WTC11 (cell line): Measurements from ENCODE around the gene MTHFS. TPM values are rescaled to one million over a fixed set of nuclear protein-coding genes. Genes with fewer than 3 reads are reported as not detected.
A peak's percentile ranks its signal among the peaks of the same experiment; 100 is the strongest.

Experiments
- ATAC-seq: fragments of 200-7000 bp; cut with Tn5 transposase; 2 replicates; pipeline ENCODE4 v1.10.0; 2021; ENCODE audit warnings: mild to moderate bottlenecking, moderate library complexity
- CTCF ChIA-PET: fragments of 300-600 bp; sonication (Branson Sonifier 250); formaldehyde crosslinking; loops from one replicate; lab custom pipeline; 2021; ENCODE audit warnings: antibody characterized with exemption; lab: Charles Lee
- POLR2A ChIA-PET: fragments of 350-600 bp; sonication (Branson Sonifier 250); formaldehyde crosslinking; loops from one replicate; lab custom pipeline; 2021; ENCODE audit warnings: antibody characterized with exemption; lab: Charles Lee
- DNase-seq: peaks from one replicate; pipeline ENCODE4 v3.0.0; 2021; ENCODE audit warnings: low spot score
- H3K27ac Mint-ChIP-seq: 2 replicates; pipeline ENCODE4 v1.8.0; 2021; ENCODE audit warnings: mixed read lengths
- H3K27me3 Mint-ChIP-seq: 2 replicates; pipeline ENCODE4 v1.8.0; 2021; ENCODE audit warnings: low read depth, mild to moderate bottlenecking, moderate library complexity, mixed read lengths
- H3K36me3 Mint-ChIP-seq: 2 replicates; pipeline ENCODE4 v1.8.0; 2021; ENCODE audit warnings: mixed read lengths
- H3K4me1 Mint-ChIP-seq: 2 replicates; pipeline ENCODE4 v1.8.0; 2022; ENCODE audit warnings: mixed read lengths
- H3K4me3 Mint-ChIP-seq: 2 replicates; pipeline ENCODE4 v1.8.0; 2021; ENCODE audit warnings: mild to moderate bottlenecking, moderate library complexity, mixed read lengths
- H3K9me3 Mint-ChIP-seq: 2 replicates; pipeline ENCODE4 v1.8.0; 2021; ENCODE audit warnings: mixed read lengths
- AFF4 ChIP-seq: sonication (generic); formaldehyde crosslinking; IDR thresholded peaks from 2 replicates; pipeline ENCODE4 v1.8.1; 2023; ENCODE audit warnings: mild to moderate bottlenecking, missing genetic modification reagents, borderline replicate concordance
- E2F5 ChIP-seq: sonication (generic); formaldehyde crosslinking; IDR thresholded peaks from 2 replicates; pipeline ENCODE4 v1.8.1; 2022; ENCODE audit warnings: mild to moderate bottlenecking, moderate library complexity, missing genetic modification reagents
- ETV6 ChIP-seq: sonication (generic); formaldehyde crosslinking; IDR thresholded peaks from 2 replicates; pipeline ENCODE4 v1.8.1; 2022; ENCODE audit warnings: mild to moderate bottlenecking, missing genetic modification reagents
- GRHL2 ChIP-seq: fragments of 250-450 bp; sonication (Bioruptor Pico); IDR thresholded peaks from 2 replicates; pipeline ENCODE4 v1.8.0; 2022; ENCODE audit warnings: mild to moderate bottlenecking, moderate library complexity; ENCODE audit not compliant: insufficient replicate concordance, severe bottlenecking
- GTF2I ChIP-seq: fragments of 250-450 bp; sonication (Bioruptor Pico); conservative IDR thresholded peaks from 2 replicates; pipeline ENCODE4 v1.4.0; 2021; ENCODE audit warnings: mild to moderate bottlenecking
- HMGA2 ChIP-seq: fragments of 250-450 bp; sonication (Bioruptor Pico); IDR thresholded peaks from 2 replicates; pipeline ENCODE4 v1.4.0; 2021; ENCODE audit warnings: mild to moderate bottlenecking, moderate library complexity
- IRF2 ChIP-seq: sonication (generic); formaldehyde crosslinking; IDR thresholded peaks from 2 replicates; pipeline ENCODE4 v1.8.0; 2022; ENCODE audit warnings: low read depth, missing genetic modification reagents, borderline replicate concordance
- MLX ChIP-seq: sonication (generic); formaldehyde crosslinking; IDR thresholded peaks from 2 replicates; pipeline ENCODE4 v1.8.1; 2023; ENCODE audit warnings: mild to moderate bottlenecking, missing genetic modification reagents, moderate library complexity
- MYBL2 ChIP-seq: sonication (generic); formaldehyde crosslinking; IDR thresholded peaks from 2 replicates; pipeline ENCODE4 v1.8.1; 2023; ENCODE audit warnings: mild to moderate bottlenecking, moderate library complexity, missing genetic modification reagents
- TEAD4 ChIP-seq: sonication (generic); formaldehyde crosslinking; IDR thresholded peaks from 2 replicates; pipeline ENCODE4 v1.8.0; 2022; ENCODE audit warnings: mild to moderate bottlenecking, missing genetic modification reagents
- ZMAT4 ChIP-seq: fragments of 250-450 bp; sonication (Bioruptor Pico); IDR thresholded peaks from 2 replicates; pipeline ENCODE4 v1.9.0; 2021; ENCODE audit warnings: mild to moderate bottlenecking
- ZNF232 ChIP-seq: sonication (generic); formaldehyde crosslinking; IDR thresholded peaks from 2 replicates; pipeline ENCODE4 v1.8.0; 2022; ENCODE audit warnings: mild to moderate bottlenecking, missing genetic modification reagents
- ZNF263 ChIP-seq: sonication (generic); formaldehyde crosslinking; IDR thresholded peaks from 2 replicates; pipeline ENCODE4 v1.8.1; 2022; ENCODE audit warnings: low read depth, mild to moderate bottlenecking, moderate library complexity, missing genetic modification reagents
- ZNF281 ChIP-seq: sonication (generic); formaldehyde crosslinking; IDR thresholded peaks from 2 replicates; pipeline ENCODE4 v1.8.0; 2023; ENCODE audit warnings: mild to moderate bottlenecking, missing genetic modification reagents
- ZNF317 ChIP-seq: sonication (generic); formaldehyde crosslinking; IDR thresholded peaks from 2 replicates; pipeline ENCODE4 v1.8.1; 2023; ENCODE audit warnings: low read depth, mild to moderate bottlenecking, moderate library complexity, missing genetic modification reagents, borderline replicate concordance
- total RNA-seq: library from RNA; stranded (reverse); gene quantifications from 3 replicates; pipeline ENCODE4 v1.2.3, GENCODE V29; 2021
- TF ChIP-seq, protein P1 (sequence below): sonication (generic); formaldehyde crosslinking; IDR thresholded peaks from 2 replicates; pipeline ENCODE4 v1.8.0; 2022; ENCODE audit warnings: missing genetic modification reagents
- TF ChIP-seq, protein P2 (sequence below): sonication (generic); formaldehyde crosslinking; IDR thresholded peaks from 2 replicates; pipeline ENCODE4 v1.8.0; 2022; ENCODE audit warnings: mild to moderate bottlenecking, missing genetic modification reagents

Gene MTHFS
- total RNA-seq, 1 experiment from 2014 or later, result 24.8 TPM

GRCh38 chr15:79923515-79924169 is 26.8 kb upstream of the MTHFS start (continued):
- TF ChIP-seq, protein P1, sequence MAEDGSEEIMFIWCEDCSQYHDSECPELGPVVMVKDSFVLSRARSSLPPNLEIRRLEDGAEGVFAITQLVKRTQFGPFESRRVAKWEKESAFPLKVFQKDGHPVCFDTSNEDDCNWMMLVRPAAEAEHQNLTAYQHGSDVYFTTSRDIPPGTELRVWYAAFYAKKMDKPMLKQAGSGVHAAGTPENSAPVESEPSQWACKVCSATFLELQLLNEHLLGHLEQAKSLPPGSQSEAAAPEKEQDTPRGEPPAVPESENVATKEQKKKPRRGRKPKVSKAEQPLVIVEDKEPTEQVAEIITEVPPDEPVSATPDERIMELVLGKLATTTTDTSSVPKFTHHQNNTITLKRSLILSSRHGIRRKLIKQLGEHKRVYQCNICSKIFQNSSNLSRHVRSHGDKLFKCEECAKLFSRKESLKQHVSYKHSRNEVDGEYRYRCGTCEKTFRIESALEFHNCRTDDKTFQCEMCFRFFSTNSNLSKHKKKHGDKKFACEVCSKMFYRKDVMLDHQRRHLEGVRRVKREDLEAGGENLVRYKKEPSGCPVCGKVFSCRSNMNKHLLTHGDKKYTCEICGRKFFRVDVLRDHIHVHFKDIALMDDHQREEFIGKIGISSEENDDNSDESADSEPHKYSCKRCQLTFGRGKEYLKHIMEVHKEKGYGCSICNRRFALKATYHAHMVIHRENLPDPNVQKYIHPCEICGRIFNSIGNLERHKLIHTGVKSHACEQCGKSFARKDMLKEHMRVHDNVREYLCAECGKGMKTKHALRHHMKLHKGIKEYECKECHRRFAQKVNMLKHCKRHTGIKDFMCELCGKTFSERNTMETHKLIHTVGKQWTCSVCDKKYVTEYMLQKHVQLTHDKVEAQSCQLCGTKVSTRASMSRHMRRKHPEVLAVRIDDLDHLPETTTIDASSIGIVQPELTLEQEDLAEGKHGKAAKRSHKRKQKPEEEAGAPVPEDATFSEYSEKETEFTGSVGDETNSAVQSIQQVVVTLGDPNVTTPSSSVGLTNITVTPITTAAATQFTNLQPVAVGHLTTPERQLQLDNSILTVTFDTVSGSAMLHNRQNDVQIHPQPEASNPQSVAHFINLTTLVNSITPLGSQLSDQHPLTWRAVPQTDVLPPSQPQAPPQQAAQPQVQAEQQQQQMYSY, result peak; percentile 43; the same call in 1 of the 2 replicates
- TF ChIP-seq TEAD4 (CRISPR knock-in tag) (0 out of 2 replicates have a peak, but pooled peaks have one; percentile 19), MYBL2 (CRISPR knock-in tag) (no peak; the same call in 1 of the 2 replicates), AFF4 (CRISPR knock-in tag) (peak; percentile 63; the same call in 1 of the 2 replicates), GRHL2 (CRISPR knock-in tag) (no peak), ZMAT4 (CRISPR knock-in tag) (no peak), ETV6 (CRISPR knock-in tag) (0 out of 2 replicates have a peak, but pooled peaks have one; percentile 52), ZNF263 (CRISPR knock-in tag) (no peak), IRF2 (no peak)
- TF ChIP-seq, protein P2, sequence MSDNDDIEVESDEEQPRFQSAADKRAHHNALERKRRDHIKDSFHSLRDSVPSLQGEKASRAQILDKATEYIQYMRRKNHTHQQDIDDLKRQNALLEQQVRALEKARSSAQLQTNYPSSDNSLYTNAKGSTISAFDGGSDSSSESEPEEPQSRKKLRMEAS (CRISPR knock-in tag), result peak; percentile 76

- peaks cover 27% of the 10 kb centered on the region for H3K4me1 Mint-ChIP-seq
- ChIA-PET POLR2A (interaction anchor here (1.0 to 2.7 kb wide), 7 partner anchors 19 to 149 kb away, joined by 3 to 16 read pairs (median 5); partner anchors contain the start of genes MTHFS and ZFAND6), CTCF (interaction anchor here (0.6 to 1.7 kb wide), 7 partner anchors 27 to 895 kb away, joined by 3 to 5 read pairs (median 3); partner anchors contain the start of gene MTHFS)
- ATAC-seq, result peak; percentile 12
- H3K4me3 Mint-ChIP-seq, result peak overlapping the region; percentile 93
- DNase-seq, result peak; percentile 59
- peaks cover 28% of the 10 kb centered on the region for H3K9me3 Mint-ChIP-seq
- H3K27ac Mint-ChIP-seq, result peak overlapping the region; percentile 99
- peaks cover 47% of the 10 kb centered on the region for H3K36me3 Mint-ChIP-seq
- no peaks in the 10 kb centered on the region; the same call in 1 of the 2 replicates for H3K27me3 Mint-ChIP-seq
- no peak for TF ChIP-seq HMGA2 (CRISPR knock-in tag)
- no peak for TF ChIP-seq ZNF232 (CRISPR knock-in tag)
- no peak for TF ChIP-seq MLX (CRISPR knock-in tag)
- TF ChIP-seq GRHL2 (CRISPR knock-in tag), result no peak
- TF ChIP-seq E2F5 (CRISPR knock-in tag), result 0 out of 2 replicates have a peak, but pooled peaks have one; percentile 9
- no peak for TF ChIP-seq ZNF281 (CRISPR knock-in tag)
- TF ChIP-seq ZNF317 (CRISPR knock-in tag), result 0 out of 2 replicates have a peak, but pooled peaks have one; percentile 27
- TF ChIP-seq GTF2I (CRISPR knock-in tag), result no peak
- no peak for TF ChIP-seq AFF4 (CRISPR knock-in tag)
These were observed 26.3 kb upstream of the MTHFS start for GRCh38 chr15:79923079-79923514.
